ENCODE results near the gene DMD.

DNA sequence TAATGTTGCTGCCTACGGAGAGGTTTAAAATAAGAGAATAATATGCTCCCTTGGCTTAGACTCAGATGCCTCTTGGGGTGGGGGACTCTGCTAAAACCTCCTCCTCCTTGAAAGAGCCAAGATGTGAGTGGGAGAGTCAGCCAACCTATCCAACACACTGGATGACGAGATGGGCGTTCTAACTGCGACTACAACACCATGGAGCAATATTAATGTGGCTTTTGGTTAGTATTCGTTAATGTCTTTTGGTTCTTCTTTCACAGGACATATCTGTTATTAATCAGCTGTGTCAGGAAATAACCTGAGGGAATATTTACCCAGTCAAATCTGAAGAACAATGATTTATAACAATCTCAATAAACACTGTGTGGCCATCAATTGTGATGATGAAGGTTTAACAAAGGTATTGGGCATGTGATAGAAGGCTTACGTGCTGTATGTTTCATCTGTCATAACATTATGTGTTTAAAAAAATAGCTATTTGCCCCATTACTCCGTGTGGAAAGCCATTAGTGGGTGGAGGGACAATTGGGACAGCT, 1996.0 kb downstream of the DMD start:
- TF ChIP-seq EZH2 (IDR thresholded peaks at IDR 0.05; ENCODE audit: insufficient read depth, poor library complexity, severe bottlenecking) (no peak), EZH2phosphoT487 (IDR thresholded peaks at IDR 0.05; ENCODE audit: insufficient read depth, low read depth) (no peak)

All from GM23248 (cell line).